ENCODE results near the gene DISP2.

The DISP2 gene

GRCh38 chr15:40427188-40427587, 69.2 kb downstream of the DISP2 start:
- TF ChIP-seq EZH2 (IDR thresholded peaks at IDR 0.05; ENCODE audit: borderline replicate concordance, low read depth, low read length, severe bottlenecking), result no peak
- no peak for TF ChIP-seq CTCF (IDR thresholded peaks at IDR 0.05; ENCODE audit: borderline replicate concordance, extremely low read depth, low read length, poor library complexity, severe bottlenecking)
- H3K9ac ChIP-seq (ENCODE audit: low read depth, low read length), result no peak overlapping the region
- H3K4me1 ChIP-seq (ENCODE audit: insufficient read depth, low read length), result no peaks in the 10 kb centered on the region
- H4K20me1 ChIP-seq (ENCODE audit: insufficient read depth, low read length), result no peaks in the 10 kb centered on the region
- no peaks in the 10 kb centered on the region for H3K9me3 ChIP-seq (ENCODE audit: insufficient read depth, low read length, severe bottlenecking)
- H2AFZ ChIP-seq (ENCODE audit: low read depth, low read length), result no peak overlapping the region
- no peak overlapping the region for H3K4me2 ChIP-seq (ENCODE audit: insufficient read depth, low read length)
- no peaks in the 10 kb centered on the region for H3K36me3 ChIP-seq (ENCODE audit: insufficient read depth, low read length)
- no peak overlapping the region for H3K27ac ChIP-seq (ENCODE audit: low read length)
- DNase-seq (no peak), ATAC-seq (ENCODE audit: insufficient read depth, low read depth) (no peak)
- no peaks in the 10 kb centered on the region for H3K79me2 ChIP-seq (ENCODE audit: insufficient read depth, low read length)
- no peak overlapping the region for H3K4me3 ChIP-seq (ENCODE audit: low read depth in 1 of 2, low read length in 2 of 2)
- no peaks in the 10 kb centered on the region for H3K27me3 ChIP-seq (ENCODE audit: insufficient read depth, low read length, poor library complexity)

- Histone ChIP-seq H3K9me3 (ENCODE audit: insufficient read depth, low read length, severe bottlenecking) (no peaks in the 10 kb centered on the region), H3K4me1 (ENCODE audit: insufficient read depth, low read length) (no peaks in the 10 kb centered on the region), H3K4me3 (ENCODE audit: low read depth in 1 of 2, low read length in 2 of 2) (no peak overlapping the region), H3K4me2 (ENCODE audit: insufficient read depth, low read length) (no peak overlapping the region), H4K20me1 (ENCODE audit: insufficient read depth, low read length) (no peaks in the 10 kb centered on the region), H3K9ac (ENCODE audit: low read depth, low read length) (no peak overlapping the region), H2AFZ (ENCODE audit: low read depth, low read length) (no peak overlapping the region), H3K36me3 (ENCODE audit: insufficient read depth, low read length) (no peaks in the 10 kb centered on the region), H3K27me3 (ENCODE audit: insufficient read depth, low read length, poor library complexity) (no peaks in the 10 kb centered on the region), H3K79me2 (ENCODE audit: insufficient read depth, low read length) (no peaks in the 10 kb centered on the region), H3K27ac (ENCODE audit: low read length) (no peak overlapping the region)
- TF ChIP-seq EZH2 (IDR thresholded peaks at IDR 0.05; ENCODE audit: borderline replicate concordance, low read depth, low read length, severe bottlenecking) (no peak), CTCF (IDR thresholded peaks at IDR 0.05; ENCODE audit: borderline replicate concordance, extremely low read depth, low read length, poor library complexity, severe bottlenecking) (no peak)
- no peak for ATAC-seq (ENCODE audit: insufficient read depth, low read depth)
- DNase-seq, result no peak
These were observed 70.2 kb downstream of the DISP2 start for GRCh38 chr15:40428185-40428584.
